Measurements from ENCODE around the gene ZNF469. TPM values are rescaled to one million over a fixed set of nuclear protein-coding genes. Genes with fewer than 3 reads are reported as not detected.

The ZNF469 gene
- total and polyA plus RNA-seq, 5 donors: 0.84 to 1.9 (median 1.8) TPM

DNA sequence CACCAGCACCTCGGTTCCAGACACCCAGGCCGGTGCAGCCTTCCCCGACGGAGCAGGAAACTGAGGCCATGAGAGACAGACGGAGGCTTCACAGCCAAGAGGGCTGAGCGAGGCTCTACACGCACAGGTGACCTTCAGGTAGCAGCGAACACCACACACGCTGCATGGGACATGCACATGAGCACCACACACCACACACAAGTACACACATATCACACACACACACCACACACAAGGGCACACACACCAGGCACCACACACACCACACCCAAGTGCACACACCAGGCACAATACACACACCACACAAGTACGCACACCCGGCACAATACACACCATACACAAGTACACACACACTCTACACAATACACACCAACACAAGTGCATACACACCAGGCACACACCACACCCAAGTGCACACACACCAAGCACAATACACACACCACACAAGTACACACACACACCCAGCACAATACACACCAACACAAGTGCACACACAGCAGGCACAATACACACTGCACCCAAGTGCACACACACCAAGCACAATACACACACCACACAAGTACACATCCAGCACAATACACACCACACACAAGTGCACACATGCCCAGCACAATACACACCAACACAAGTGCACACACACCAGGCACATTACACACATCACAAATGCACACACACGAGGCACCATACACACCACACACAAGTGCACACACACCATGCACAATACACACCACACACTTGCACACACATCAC, 33.4 kb upstream of the ZNF469 start:
- Histone ChIP-seq H3K27me3 (ENCODE audit: control insufficient read depth, insufficient read depth) (no peaks in the 10 kb centered on the region), H3K4me3 (ENCODE audit: low read length) (no peak overlapping the region), H3K9me3 (ENCODE audit: control insufficient read depth, low read length) (no peaks in the 10 kb centered on the region), H3K27ac (ENCODE audit: low read length) (no peak overlapping the region), H3K4me1 (ENCODE audit: control insufficient read depth, insufficient read depth, low read length) (no peaks in the 10 kb centered on the region)
- no peak for DNase-seq
- intact Hi-C loops (cut with DNase I): no loop called here
- no peak for ATAC-seq
- WGBS: 80% methylated on average over 12 of the region's 12 CpGs

DNA sequence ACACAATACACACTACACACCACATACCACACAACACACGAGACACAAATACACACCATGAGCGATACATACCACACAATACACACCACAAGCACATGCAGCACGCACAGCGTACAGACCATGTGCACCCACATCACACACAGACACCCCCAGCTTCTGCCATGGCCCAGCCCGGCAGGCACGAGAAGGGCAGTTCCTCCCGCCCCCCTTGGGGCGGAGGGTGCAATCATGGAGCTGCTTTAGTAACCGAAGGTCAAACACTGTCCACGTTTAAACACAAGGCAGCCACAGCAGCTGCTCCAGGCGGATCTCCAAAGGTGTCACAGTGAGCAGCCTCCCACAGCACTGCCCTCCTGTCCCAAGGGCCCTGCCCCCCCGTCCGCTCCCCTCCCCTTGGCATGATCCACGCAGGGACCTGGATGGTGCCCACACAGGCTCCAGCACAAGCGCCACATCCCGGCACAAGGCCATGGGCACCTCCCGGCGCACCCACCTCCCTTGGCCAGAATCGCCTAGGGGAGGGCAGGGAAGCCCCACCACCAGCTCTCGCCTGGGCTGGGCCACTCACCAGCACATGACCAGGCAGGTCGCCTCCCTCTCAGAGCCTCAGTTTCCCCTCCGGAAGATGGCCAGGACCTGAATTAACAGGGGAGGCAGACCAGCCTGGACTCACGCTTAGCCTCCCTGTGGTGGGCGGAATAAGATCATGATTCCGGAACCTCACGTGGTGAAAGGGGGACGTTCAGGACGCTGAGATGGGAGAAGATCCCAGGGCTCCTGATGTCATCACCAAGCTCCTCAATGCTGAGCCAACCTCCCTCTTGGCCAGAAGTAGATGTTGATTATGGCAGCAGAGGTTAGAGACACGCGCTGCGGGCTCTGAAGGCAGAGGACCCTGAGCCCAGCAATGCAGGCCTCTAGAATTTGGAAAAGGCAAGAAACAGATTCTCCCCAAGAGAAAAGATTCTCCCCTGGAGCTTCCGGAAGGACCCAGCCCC, 32.6 kb upstream of the ZNF469 start:
- intact Hi-C loops (cut with DNase I): no loop called here
- Histone ChIP-seq H3K4me3 (ENCODE audit: low read length) (no peak overlapping the region), H3K9me3 (ENCODE audit: control insufficient read depth, low read length) (no peaks in the 10 kb centered on the region), H3K4me1 (ENCODE audit: control insufficient read depth, insufficient read depth, low read length) (no peaks in the 10 kb centered on the region), H3K27me3 (ENCODE audit: control insufficient read depth, insufficient read depth) (no peaks in the 10 kb centered on the region), H3K27ac (ENCODE audit: low read length) (no peak overlapping the region)
- DNase-seq: peak in 1 of 3 donors; percentile 3
- WGBS: 82% methylated on average over 32 of the region's 32 CpGs
- no peak for ATAC-seq

DNA sequence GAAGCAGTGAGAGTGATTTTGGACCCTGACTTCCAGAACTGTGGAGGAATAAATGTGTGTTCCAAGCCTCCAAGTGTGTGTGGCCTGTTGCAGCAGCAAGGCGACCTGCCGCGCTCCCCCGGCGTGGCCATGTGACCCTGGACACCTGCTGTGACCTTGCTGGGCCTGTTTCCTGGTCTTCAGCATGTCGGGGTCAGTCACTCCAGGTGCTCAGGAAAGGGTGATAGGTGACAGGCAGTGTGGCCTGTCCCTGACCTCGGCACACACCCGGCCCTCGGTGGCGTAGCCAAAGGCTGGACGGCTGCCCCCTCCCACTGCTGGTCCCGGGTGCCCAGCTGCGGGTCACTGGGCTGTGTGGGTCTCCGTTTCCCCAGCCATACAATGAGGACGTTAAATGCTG, 31.8 kb upstream of the ZNF469 start:
- Histone ChIP-seq H3K4me1 (ENCODE audit: control insufficient read depth, insufficient read depth, low read length) (no peaks in the 10 kb centered on the region), H3K27me3 (ENCODE audit: control insufficient read depth, insufficient read depth) (no peaks in the 10 kb centered on the region), H3K9me3 (ENCODE audit: control insufficient read depth, low read length) (no peaks in the 10 kb centered on the region), H3K4me3 (ENCODE audit: low read length) (no peak overlapping the region), H3K27ac (ENCODE audit: low read length) (no peak overlapping the region)
- intact Hi-C loops (cut with DNase I): no loop called here
- DNase-seq (peak in 1 of 3 donors; percentile 3), ATAC-seq (no peak)
- WGBS: 85% methylated on average over 15 of the region's 15 CpGs

DNA sequence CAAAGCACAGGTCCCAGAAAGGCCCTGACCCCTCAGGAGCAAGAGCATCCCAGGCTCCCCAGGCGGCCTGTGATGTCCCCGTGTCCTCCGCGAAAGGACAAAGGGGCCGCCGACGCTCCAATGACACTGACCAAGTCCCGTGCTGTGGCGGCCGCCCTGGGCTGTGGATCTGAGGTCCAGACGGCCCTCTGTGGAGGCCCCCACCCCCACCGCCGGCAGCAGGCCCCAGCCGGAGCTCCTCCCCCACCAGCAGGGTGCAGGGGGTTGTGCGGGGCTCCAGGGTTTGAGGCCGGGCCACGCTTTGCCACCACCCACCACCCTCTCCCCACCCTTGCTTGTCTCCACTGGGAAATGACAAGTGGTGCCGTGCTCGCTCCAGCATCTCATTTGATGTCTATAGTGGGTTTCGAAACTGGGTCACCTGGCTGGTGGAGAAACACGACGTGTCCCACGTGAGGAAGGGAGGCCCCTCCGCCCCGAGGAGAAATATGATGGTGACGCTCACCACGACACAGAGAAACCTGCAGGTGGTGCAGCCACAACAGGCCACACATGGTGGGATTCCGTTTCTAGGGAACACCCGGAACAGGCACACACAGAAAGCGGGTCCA, 31.2 kb upstream of the ZNF469 start:
- Histone ChIP-seq H3K4me3 (ENCODE audit: low read length) (no peak overlapping the region), H3K27ac (ENCODE audit: low read length) (no peak overlapping the region), H3K27me3 (ENCODE audit: control insufficient read depth, insufficient read depth) (no peaks in the 10 kb centered on the region), H3K9me3 (ENCODE audit: control insufficient read depth, low read length) (no peaks in the 10 kb centered on the region), H3K4me1 (ENCODE audit: control insufficient read depth, insufficient read depth, low read length) (no peaks in the 10 kb centered on the region)
- DNase-seq: peak in 1 of 3 donors; percentile 8
- 87% methylated on average over 30 of the region's 30 CpGs for WGBS
- intact Hi-C loops (cut with DNase I): no loop called here
- ATAC-seq: no peak

DNA sequence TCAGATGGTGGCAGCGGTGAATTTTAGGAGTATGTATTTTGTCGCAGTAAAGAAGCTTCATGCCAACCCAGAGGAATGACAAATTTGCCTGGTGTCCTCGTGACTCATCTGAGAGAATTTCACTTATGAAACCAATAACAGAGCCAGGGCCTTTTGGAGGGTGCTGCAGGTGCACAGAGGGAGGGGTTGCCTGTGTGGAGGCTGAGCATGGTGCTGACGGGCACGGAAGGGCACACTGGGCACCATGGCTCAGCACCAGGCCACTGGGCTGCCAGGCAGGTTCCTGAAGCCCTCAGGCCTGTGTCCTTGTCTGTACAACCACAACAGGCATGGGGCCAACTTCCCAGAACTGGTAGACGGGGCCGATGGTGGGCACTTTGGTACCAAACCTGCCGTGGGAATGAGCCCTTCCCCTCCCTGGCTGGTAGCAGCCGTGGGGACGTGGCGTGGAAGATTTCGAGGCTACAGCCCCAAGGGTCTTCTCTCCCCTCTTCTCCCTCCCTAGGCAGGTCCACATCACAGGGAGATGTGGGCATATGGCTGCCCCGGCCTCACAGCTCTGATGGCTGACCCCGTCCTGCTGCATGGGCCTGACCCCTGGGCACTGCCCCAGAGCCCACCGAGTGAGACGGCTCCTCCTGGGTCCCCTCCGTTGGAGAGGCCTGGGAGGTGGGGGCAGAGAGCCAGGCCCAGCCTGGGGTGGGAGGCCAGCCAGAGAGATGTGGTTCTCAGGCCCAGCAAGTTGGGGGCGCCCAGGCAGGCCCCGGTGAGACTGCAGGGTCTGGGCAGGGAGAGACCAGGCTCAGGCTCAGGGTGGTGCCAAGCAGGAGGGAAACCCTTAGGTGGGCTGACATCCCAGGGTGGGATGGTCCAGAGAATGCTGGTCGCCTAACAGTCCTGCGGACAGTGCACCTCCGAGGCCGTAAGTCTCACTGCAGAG, 30.2 kb upstream of the ZNF469 start:
- intact Hi-C loops (cut with DNase I): no loop called here
- no peak overlapping the region for H3K27ac ChIP-seq (ENCODE audit: low read length)
- H3K27me3 ChIP-seq (ENCODE audit: control insufficient read depth, insufficient read depth): no peaks in the 10 kb centered on the region
- 91% methylated on average over 23 of the region's 23 CpGs for WGBS
- no peaks in the 10 kb centered on the region for H3K9me3 ChIP-seq (ENCODE audit: control insufficient read depth, low read length)
- no peaks in the 10 kb centered on the region for H3K4me1 ChIP-seq (ENCODE audit: control insufficient read depth, insufficient read depth, low read length)
- no peak overlapping the region for H3K4me3 ChIP-seq (ENCODE audit: low read length)
- no peak for ATAC-seq
- DNase-seq: peak in 1 of 3 donors; percentile 6

DNA sequence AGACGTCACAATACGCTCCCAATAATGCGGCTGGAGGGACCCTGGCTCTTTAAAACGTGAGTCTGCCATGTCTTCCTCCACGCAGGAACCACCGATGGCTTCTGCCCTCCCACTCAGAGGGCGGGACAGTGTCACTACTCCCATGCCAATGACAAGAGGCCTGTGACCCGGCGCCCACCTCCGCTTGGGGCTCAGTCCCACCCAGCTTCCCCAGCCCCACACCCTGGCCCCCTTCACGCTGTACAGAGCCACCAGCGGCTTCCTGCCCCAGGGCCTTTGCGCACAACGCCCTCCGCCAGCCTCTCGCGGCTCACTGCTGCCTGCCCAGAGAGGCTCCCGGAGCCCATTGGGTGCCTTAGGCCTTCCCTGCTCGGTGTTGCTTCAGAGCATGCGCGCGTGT, 29.5 kb upstream of the ZNF469 start:
- WGBS: 90% methylated on average over 22 of the region's 22 CpGs
- Histone ChIP-seq H3K27ac (ENCODE audit: low read length) (no peak overlapping the region), H3K4me3 (ENCODE audit: low read length) (no peak overlapping the region), H3K27me3 (ENCODE audit: control insufficient read depth, insufficient read depth) (no peaks in the 10 kb centered on the region), H3K9me3 (ENCODE audit: control insufficient read depth, low read length) (no peaks in the 10 kb centered on the region), H3K4me1 (ENCODE audit: control insufficient read depth, insufficient read depth, low read length) (no peaks in the 10 kb centered on the region)
- ATAC-seq: no peak
- DNase-seq: peak in 1 of 3 donors; percentile 3
- intact Hi-C loops (cut with DNase I): no loop called here

DNA sequence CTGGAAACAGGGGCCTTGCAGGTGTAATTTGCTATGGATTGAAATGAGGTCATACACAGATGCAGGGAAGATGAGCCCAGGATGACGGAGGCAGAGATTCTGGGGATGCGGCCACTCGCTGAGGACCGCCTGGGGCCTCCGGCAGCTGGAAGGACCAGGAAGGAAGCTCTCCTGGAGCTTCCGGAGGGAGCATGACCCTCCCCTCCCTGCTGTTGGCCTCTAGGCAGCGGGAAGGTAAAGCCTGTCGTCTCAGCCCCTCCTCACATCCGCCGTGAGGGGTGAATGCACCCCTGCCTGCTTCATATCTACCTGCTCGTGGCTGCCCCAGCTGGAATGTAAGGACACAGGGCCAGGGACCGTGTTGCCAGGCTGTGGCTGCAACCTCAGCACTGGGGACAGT, 29.1 kb upstream of the ZNF469 start:
- peak in 1 of 3 donors; percentile 5 for DNase-seq
- ATAC-seq: no peak
- Histone ChIP-seq H3K4me1 (ENCODE audit: control insufficient read depth, insufficient read depth, low read length) (no peaks in the 10 kb centered on the region), H3K9me3 (ENCODE audit: control insufficient read depth, low read length) (no peaks in the 10 kb centered on the region), H3K27me3 (ENCODE audit: control insufficient read depth, insufficient read depth) (no peaks in the 10 kb centered on the region), H3K4me3 (ENCODE audit: low read length) (no peak overlapping the region), H3K27ac (ENCODE audit: low read length) (no peak overlapping the region)
- 65% methylated on average over 12 of the region's 12 CpGs for WGBS
- intact Hi-C loops (cut with DNase I): no loop called here

DNA sequence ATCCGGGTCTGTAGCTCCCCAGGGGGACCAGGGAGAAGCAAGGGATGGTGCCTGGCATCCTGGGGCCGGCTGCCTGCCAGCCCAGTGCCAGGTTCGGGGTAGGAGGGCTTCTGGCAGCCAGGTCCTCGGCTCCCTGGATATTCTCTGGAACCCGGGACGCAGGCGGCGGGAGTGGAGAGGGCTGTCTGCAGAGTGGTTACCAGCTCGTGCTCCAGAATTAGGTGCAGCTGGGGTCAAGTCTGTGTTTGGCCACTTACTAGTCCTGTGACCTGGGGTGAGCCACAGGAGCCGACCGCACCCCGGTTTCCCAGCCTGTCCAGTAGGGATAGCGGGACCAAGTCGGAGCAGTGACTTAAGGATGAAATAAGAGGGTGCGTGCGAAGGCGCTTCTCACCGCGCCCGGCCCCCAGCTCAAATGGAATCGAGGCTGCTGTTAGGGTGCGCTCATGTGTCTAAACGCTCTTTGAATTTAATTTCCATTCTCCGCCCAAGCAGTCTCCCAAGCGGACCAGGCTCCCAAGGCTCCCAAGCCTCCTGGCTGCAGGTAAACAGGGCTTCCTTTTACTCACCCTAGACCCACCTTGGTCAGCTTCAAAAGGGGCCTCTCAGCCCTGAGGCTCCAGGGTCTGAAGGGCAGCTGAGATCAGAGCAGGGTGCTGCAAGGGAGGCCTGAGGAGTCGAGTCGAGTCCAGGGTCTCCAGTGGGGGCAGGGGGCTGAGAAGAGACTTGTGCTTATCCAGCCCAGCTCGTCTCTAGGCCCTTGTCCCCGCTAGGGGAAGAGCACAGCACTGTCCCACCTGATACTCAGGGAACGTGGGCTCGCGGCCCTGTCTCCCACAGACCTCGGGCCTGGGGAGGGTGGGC, 28.3 kb upstream of the ZNF469 start:
- H3K4me1 ChIP-seq (ENCODE audit: control insufficient read depth, insufficient read depth, low read length): no peaks in the 10 kb centered on the region
- 93% methylated on average over 33 of the region's 33 CpGs for WGBS
- H3K27ac ChIP-seq (ENCODE audit: low read length): no peak overlapping the region
- H3K4me3 ChIP-seq (ENCODE audit: low read length): no peak overlapping the region
- peak in 1 of 3 donors; percentile 5 for DNase-seq
- no peaks in the 10 kb centered on the region for H3K27me3 ChIP-seq (ENCODE audit: control insufficient read depth, insufficient read depth)
- no peaks in the 10 kb centered on the region for H3K9me3 ChIP-seq (ENCODE audit: control insufficient read depth, low read length)
- intact Hi-C loops (cut with DNase I): no loop called here
- no peak for ATAC-seq

DNA sequence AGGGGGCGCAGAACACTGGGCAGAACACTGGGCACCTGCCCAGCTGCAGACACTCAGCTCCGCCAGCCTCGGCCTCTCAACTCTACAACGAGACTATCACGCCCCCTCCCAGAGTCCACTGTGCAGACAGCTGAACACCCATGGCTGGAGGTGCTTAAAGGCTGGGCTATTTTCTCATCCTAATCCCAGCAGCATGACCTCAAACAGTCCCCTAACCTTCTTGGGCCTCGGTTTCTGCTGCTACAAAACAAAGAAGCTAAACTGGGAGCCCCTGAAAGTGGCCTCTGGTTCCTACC, 27.7 kb upstream of the ZNF469 start:
- Histone ChIP-seq H3K27me3 (ENCODE audit: control insufficient read depth, insufficient read depth) (no peaks in the 10 kb centered on the region), H3K9me3 (ENCODE audit: control insufficient read depth, low read length) (no peaks in the 10 kb centered on the region), H3K4me1 (ENCODE audit: control insufficient read depth, insufficient read depth, low read length) (no peaks in the 10 kb centered on the region), H3K27ac (ENCODE audit: low read length) (no peak overlapping the region), H3K4me3 (ENCODE audit: low read length) (no peak overlapping the region)
- intact Hi-C loops (cut with DNase I): no loop called here
- WGBS: 83% methylated on average over 6 of the region's 6 CpGs
- no peak for DNase-seq
- ATAC-seq: no peak

All from right cardiac atrium (tissue), 5 donors.